ENCODE results near the gene ELL.

The ELL gene

GRCh38 chr19:18507021-18507726, 14.7 kb downstream of the ELL start:
- no peak for TF ChIP-seq CTCF (conservative IDR thresholded peaks at IDR 0.05; ENCODE audit: low read depth)
- DNase-seq (ENCODE audit: low spot score) = no peak
- ChIA-PET POLR2A (ENCODE audit: low non-redundant PET) (interaction anchor here (0.6 kb wide), 1 partner anchor 132 kb away, joined by 4 read pairs; no protein-coding TSS in a partner anchor), CTCF (interaction anchor here (1.3 to 2.0 kb wide), 3 partner anchors 13 to 56 kb away, joined by 7 read pairs; no protein-coding TSS in a partner anchor)
- H3K27ac ChIP-seq = peak overlapping the region; percentile 60

GRCh38 chr19:18506101-18506930, 15.6 kb downstream of the ELL start:
- ChIA-PET POLR2A (ENCODE audit: low non-redundant PET) (no interaction called here), CTCF (interaction anchor here (0.6 to 2.0 kb wide), 3 partner anchors 22 to 56 kb away, joined by 5 to 7 read pairs (median 7); no protein-coding TSS in a partner anchor)

GRCh38 chr19:18504886-18505610, 16.8 kb downstream of the ELL start:
- no peak for DNase-seq (ENCODE audit: low spot score)
- H3K27ac ChIP-seq = peak overlapping the region; percentile 60
- TF ChIP-seq CTCF (conservative IDR thresholded peaks at IDR 0.05; ENCODE audit: low read depth) = no peak
- POLR2A ChIA-PET (ENCODE audit: low non-redundant PET) = no interaction called here
- CTCF ChIA-PET = interaction anchor here (1.2 kb wide), 1 partner anchor 16 kb away, joined by 4 read pairs; no protein-coding TSS in a partner anchor

More at GRCh38 chr19:18506101-18506930, 15.6 kb downstream of the ELL start:
- no peak for DNase-seq (ENCODE audit: low spot score)
- TF ChIP-seq CTCF (conservative IDR thresholded peaks at IDR 0.05; ENCODE audit: low read depth) = no peak
- peak overlapping the region; percentile 60 for H3K27ac ChIP-seq

- H3K27ac ChIP-seq = peak overlapping the region; percentile 60
- no peak for DNase-seq (ENCODE audit: low spot score)
- CTCF ChIA-PET = interaction anchor here (1.2 kb wide), 1 partner anchor 17 kb away, joined by 4 read pairs; no protein-coding TSS in a partner anchor
- no peak for TF ChIP-seq CTCF (conservative IDR thresholded peaks at IDR 0.05; ENCODE audit: low read depth)
- POLR2A ChIA-PET (ENCODE audit: low non-redundant PET) = interaction anchor here (0.6 to 0.8 kb wide), 2 partner anchors 22 to 68 kb away, joined by 3 to 6 read pairs; no protein-coding TSS in a partner anchor
Measured at GRCh38 chr19:18503971-18504885, 17.6 kb downstream of the ELL start.

GRCh38 chr19:18503337-18503970, 18.4 kb downstream of the ELL start:
- TF ChIP-seq CTCF (conservative IDR thresholded peaks at IDR 0.05; ENCODE audit: low read depth) = no peak

More at GRCh38 chr19:18503337-18503970, 18.4 kb downstream of the ELL start:
- POLR2A ChIA-PET (ENCODE audit: low non-redundant PET) = interaction anchor here (0.8 kb wide), 1 partner anchor 69 kb away, joined by 3 read pairs; no protein-coding TSS in a partner anchor
- H3K27ac ChIP-seq = peak overlapping the region; percentile 60
- DNase-seq (ENCODE audit: low spot score) = no peak
- CTCF ChIA-PET = interaction anchor here (1.3 to 1.9 kb wide), 2 partner anchors 35 to 42 kb away, joined by 4 to 5 read pairs; no protein-coding TSS in a partner anchor

Data from RWPE1 (cell line).